Suppressor macrophage (primary cell): ENCODE results near the gene TCF7L2.
"Not testable (repeated sequence)": the region's sequence is repeated elsewhere in the genome, so short reads cannot be mapped to it uniquely, and the experiment has no call there.

Source experiments
- DNase-seq, 4 experiments: peaks; one replicate each; pipeline ENCODE4 v3.0.0-alpha.2; 2020 to 2022

TCF7L2 gene

GRCh38 chr10:113097036-113097435, 147.0 kb downstream of the TCF7L2 start:
- DNase-seq = peak; percentile 4 to 58 (median 48)

GRCh38 chr10:113099431-113100183, 149.6 kb downstream of the TCF7L2 start:
- DNase-seq = peak; percentile 36 to 67 (median 55)

GRCh38 chr10:113100281-113100680, 150.2 kb downstream of the TCF7L2 start:
- DNase-seq = no peak

- no peak for DNase-seq
Observed at GRCh38 chr10:113103131-113103840, 153.2 kb downstream of the TCF7L2 start.

GRCh38 chr10:113104047-113104446, 154.0 kb downstream of the TCF7L2 start:
- peak; percentile 58 to 77 (median 74) for DNase-seq

- peak in 3 of 4 experiments; percentile 15 to 55 (median 34) for DNase-seq
Observed at GRCh38 chr10:113108194-113108835, 158.3 kb downstream of the TCF7L2 start.

GRCh38 chr10:113108948-113109347, 158.9 kb downstream of the TCF7L2 start:
- DNase-seq = no peak

- DNase-seq = not testable (repeated sequence)
Observed at GRCh38 chr10:113109482-113109881, 159.4 kb downstream of the TCF7L2 start.

GRCh38 chr10:113111260-113111659, 161.2 kb downstream of the TCF7L2 start:
- no peak for DNase-seq

- DNase-seq = no peak
Observed at GRCh38 chr10:113111900-113112853, 162.1 kb downstream of the TCF7L2 start.

- no peak for DNase-seq
Observed at GRCh38 chr10:113113241-113113640, 163.2 kb downstream of the TCF7L2 start.

GRCh38 chr10:113113918-113114317, 163.9 kb downstream of the TCF7L2 start:
- no peak for DNase-seq

GRCh38 chr10:113115556-113115955, 165.5 kb downstream of the TCF7L2 start:
- DNase-seq = no peak

GRCh38 chr10:113118882-113119281, 168.8 kb downstream of the TCF7L2 start:
- DNase-seq = no peak

GRCh38 chr10:113119801-113120200, 169.8 kb downstream of the TCF7L2 start:
- DNase-seq = no peak

- no peak for DNase-seq
Observed at GRCh38 chr10:113121153-113121552, 171.1 kb downstream of the TCF7L2 start.

- no peak for DNase-seq
Observed at GRCh38 chr10:113122947-113123346, 172.9 kb downstream of the TCF7L2 start.

- DNase-seq = no peak
Observed at GRCh38 chr10:113124724-113125123, 174.7 kb downstream of the TCF7L2 start.

GRCh38 chr10:113125612-113126011, 175.6 kb downstream of the TCF7L2 start:
- DNase-seq = no peak

- DNase-seq = peak; percentile 82 to 94 (median 88)
Observed at GRCh38 chr10:113126229-113127201, 176.5 kb downstream of the TCF7L2 start.
